Fibroblast of villous mesenchyme (primary cell): Measurements from ENCODE around the gene MGAT3. TPM values are rescaled to one million over a fixed set of nuclear protein-coding genes. Genes with fewer than 3 reads are reported as not detected.
"Not testable (repeated sequence)": the region's sequence is repeated elsewhere in the genome, so short reads cannot be mapped to it uniquely, and the experiment has no call there.

Experiments
- DNase-seq: peaks from one replicate; pipeline ENCODE4 v3.0.0-alpha.2; 2010; ENCODE audit warnings: low read depth
- H3K4me3 ChIP-seq: 2 replicates; pipeline ENCODE4 v1.5.1; 2011; ENCODE audit warnings: low read depth, mild to moderate bottlenecking, low read length
- CTCF ChIP-seq: IDR thresholded peaks from 2 replicates; pipeline ENCODE4 v1.5.1; 2012; ENCODE audit warnings: low read depth, mild to moderate bottlenecking, low read length; ENCODE audit not compliant: insufficient read depth
- total RNA-seq: library from RNA; depleted of rRNA; stranded (reverse); fragments of >200 nt; gene quantifications from 2 replicates; pipeline ENCODE4 v1.2.3, GENCODE V29; 2012

Gene MGAT3
- total RNA-seq, 1 donor: 1.3 TPM

GRCh38 chr22:39518144-39518786 is 61.5 kb downstream of the MGAT3 start:
- TF ChIP-seq CTCF: no peak
- no peak overlapping the region for H3K4me3 ChIP-seq
- DNase-seq: no peak

- peak overlapping the region; percentile 93 for H3K4me3 ChIP-seq
- DNase-seq: peak; percentile 65
- no peak for TF ChIP-seq CTCF
Measured at GRCh38 chr22:39518996-39519680, 62.3 kb downstream of the MGAT3 start.

GRCh38 chr22:39519681-39520225 is 62.9 kb downstream of the MGAT3 start:
- peak; percentile 100 for DNase-seq
- H3K4me3 ChIP-seq: peak overlapping the region; percentile 93
- peak; percentile 29 for TF ChIP-seq CTCF

- TF ChIP-seq CTCF: no peak
- peak within 1 kb of the TSS; percentile 93 for H3K4me3 ChIP-seq
- no peak for DNase-seq
Measured at GRCh38 chr22:39520226-39521105, 63.7 kb downstream of the MGAT3 start, which contains the start of gene ATF4. ATF4 (plus strand) TSS chr22:39520562; CDS start chr22:39521446, 884 bp downstream.

GRCh38 chr22:39521106-39521885 is 64.5 kb downstream of the MGAT3 start:
- peak overlapping the region; percentile 93 for H3K4me3 ChIP-seq
- peak; percentile 77 for DNase-seq

GRCh38 chr22:39522091-39522490 is 65.3 kb downstream of the MGAT3 start:
- peak overlapping the region; percentile 93 for H3K4me3 ChIP-seq
- DNase-seq: not testable (repeated sequence)

- TF ChIP-seq CTCF: no peak
- peak; percentile 52 for DNase-seq
- H3K4me3 ChIP-seq: peak overlapping the region; percentile 93
Measured at GRCh38 chr22:39522567-39523300, 65.9 kb downstream of the MGAT3 start.
